Right cardiac atrium (tissue), 5 donors: ENCODE measurements around the gene NEMP2. TPM values are rescaled to one million over a fixed set of nuclear protein-coding genes. Genes with fewer than 3 reads are reported as not detected.
"Not testable (repeated sequence)": the region's sequence is repeated elsewhere in the genome, so short reads cannot be mapped to it uniquely, and the experiment has no call there.

Experiments
- ATAC-seq, 2 donors: fragments of 200-7000 bp; cut with Tn5 transposase; one replicate each; pipeline versions ENCODE4 v1.8.0 to v1.9.1; 2020; ENCODE audit warnings: moderate library complexity in 2 of 2, mild to moderate bottlenecking in 1 of 2
- DNase-seq, 3 donors: peaks; one replicate each; pipeline ENCODE4 v3.0.0-alpha.2; 2020
- H3K27ac ChIP-seq: one replicate; pipeline ENCODE4 v1.5.1; 2013; ENCODE audit warnings: mild to moderate bottlenecking, low read length, control low read depth, moderate library complexity
- H3K27me3 ChIP-seq: one replicate; pipeline ENCODE4 v1.6.1; 2013; ENCODE audit not compliant: control insufficient read depth, insufficient read depth
- H3K4me1 ChIP-seq: one replicate; pipeline ENCODE4 v1.6.1; 2013; ENCODE audit warnings: low read length; ENCODE audit not compliant: control insufficient read depth, insufficient read depth
- H3K4me3 ChIP-seq: one replicate; pipeline ENCODE4 v1.5.1; 2013; ENCODE audit warnings: low read length, control low read depth
- H3K9me3 ChIP-seq: one replicate; pipeline ENCODE4 v1.6.1; 2013; ENCODE audit warnings: low read length; ENCODE audit not compliant: control insufficient read depth
- WGBS: extraction: QIAGEN DNeasy Blood & Tissue Kit; methylation state at CpG from one replicate; pipeline ENCODE4 v1.1.7; 2013; 5-methylcytosine and 5-hydroxymethylcytosine counted together
- intact Hi-C, 4 donors: fragments of 100-400 bp; cut with DNase I; formaldehyde crosslinking; loops; one replicate each; pipeline versions ENCODE4 v1.11.0 to v1.14.0; 2022 to 2023
- polyA plus RNA-seq: library from polyadenylated mRNA; stranded (reverse); fragments of 200-250 nt; gene quantifications from one replicate; pipeline ENCODE4 v1.2.3, GENCODE V29; 2013
- total RNA-seq, 4 donors: library from RNA; stranded (reverse); fragmentation: NEBNext Ultra II Directional; extraction: Animal tissue kit (Norgen Biotek cat#: 25700); gene quantifications; one replicate each; pipeline ENCODE4 v1.2.1, GENCODE V29; 2021
- donor health status: healthy with polysubstance abuse.
- donor health status: DM: no; HTN: yes; CAD: no.
- donor health status: DM: no; HTN: no; CAD: no.
- donor health status: DM: no; HTN: yes; CAD: no; lungs with severe emphysema.
- donor health status: DM: yes; HTN: yes; CAD: no.

Gene NEMP2
- total and polyA plus RNA-seq, 5 donors, result 0.84 to 8.9 (median 5.4) TPM

- H3K4me1 ChIP-seq, result peaks cover 6% of the 10 kb centered on the region
- peak in 1 of 2 donors; percentile 10 for ATAC-seq
- H3K9me3 ChIP-seq, result no peaks in the 10 kb centered on the region
- no peak overlapping the region for H3K4me3 ChIP-seq
- intact Hi-C loops, result no loop called here
- DNase-seq, result no peak
- H3K27ac ChIP-seq, result no peak overlapping the region
- H3K27me3 ChIP-seq, result no peaks in the 10 kb centered on the region
- 78% methylated on average over 4 of the region's 4 CpGs for WGBS
Measured at GRCh38 chr2:190526105-190526750, 8.3 kb downstream of the NEMP2 start.

DNA sequence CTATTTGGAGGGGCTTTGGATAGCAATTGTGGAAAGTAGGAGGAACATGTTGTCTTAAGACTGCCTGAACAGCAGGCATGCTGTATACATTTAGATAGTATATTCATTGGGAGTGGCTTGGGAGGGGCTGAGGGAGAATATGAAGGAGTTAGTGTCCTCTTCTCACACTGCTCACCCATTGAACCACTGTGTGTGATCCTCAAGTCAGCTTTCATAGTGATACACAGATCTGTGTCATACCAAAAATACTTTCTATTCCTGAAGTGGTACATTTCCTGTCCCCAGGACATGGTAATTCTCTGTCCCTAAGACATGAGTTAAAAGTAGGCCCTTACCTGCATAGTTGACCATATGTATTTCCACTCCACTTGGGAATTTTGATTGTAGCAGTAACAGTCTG lies 9.6 kb downstream of the NEMP2 start:
- DNase-seq, result no peak

GRCh38 chr2:190519975-190520767 lies 14.4 kb downstream of the NEMP2 start:
- intact Hi-C loops, result loop anchor here in 1 of 4 donors (5.0 kb wide), 1 partner anchor 282 kb away; no protein-coding TSS in a partner anchor
- 85% methylated on average over 1 of the region's 1 CpG for WGBS
- ATAC-seq (no peak), DNase-seq (no peak)
- H3K27ac ChIP-seq, result no peak overlapping the region
- no peaks in the 10 kb centered on the region for H3K27me3 ChIP-seq
- H3K4me1 ChIP-seq, result no peaks in the 10 kb centered on the region
- H3K9me3 ChIP-seq, result no peaks in the 10 kb centered on the region
- H3K4me3 ChIP-seq, result no peak overlapping the region

More for the DNA sequence above, 9.6 kb downstream of the NEMP2 start:
- Histone ChIP-seq H3K9me3 (no peaks in the 10 kb centered on the region), H3K4me1 (no peaks in the 10 kb centered on the region), H3K27me3 (no peaks in the 10 kb centered on the region), H3K27ac (no peak overlapping the region), H3K4me3 (no peak overlapping the region)
- no peak for ATAC-seq
- intact Hi-C loops, result loop anchor here in 1 of 4 donors (5.0 kb wide), 1 partner anchor 277 kb away; no protein-coding TSS in a partner anchor

DNA sequence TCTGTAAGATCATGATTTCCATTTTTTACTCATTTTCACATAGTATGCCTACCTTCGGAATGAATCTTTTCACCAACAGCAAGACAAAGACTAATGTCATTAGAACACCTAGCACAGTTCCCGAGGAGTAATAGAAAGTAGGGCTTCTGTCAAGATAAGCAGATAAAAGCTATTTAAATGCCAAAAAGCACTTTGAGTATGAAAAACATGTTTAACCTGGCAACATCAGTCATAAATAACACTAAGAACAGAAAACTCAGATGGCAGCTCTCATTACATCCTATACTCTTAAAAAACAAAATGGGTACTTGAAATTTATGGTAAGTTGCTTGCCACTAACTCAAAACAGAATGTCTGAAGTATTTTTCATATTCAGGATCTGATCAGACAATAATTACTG lies 17.1 kb downstream of the NEMP2 start:
- Histone ChIP-seq H3K27me3 (no peaks in the 10 kb centered on the region), H3K4me1 (no peaks in the 10 kb centered on the region), H3K9me3 (no peaks in the 10 kb centered on the region), H3K4me3 (no peak overlapping the region), H3K27ac (no peak overlapping the region)
- 92% methylated on average over 2 of the region's 2 CpGs for whole genome bisulfite sequencing
- DNase-seq (no peak), ATAC-seq (no peak)
- intact Hi-C loops, result no loop called here

- intact Hi-C loops, result no loop called here
- DNase-seq (no peak), ATAC-seq (no peak)
- no peak overlapping the region for H3K27ac ChIP-seq
- H3K4me3 ChIP-seq, result no peak overlapping the region
- 86% methylated on average over 1 of the region's 1 CpG for WGBS
- no peaks in the 10 kb centered on the region for H3K27me3 ChIP-seq
- H3K4me1 ChIP-seq, result no peaks in the 10 kb centered on the region
- H3K9me3 ChIP-seq, result no peaks in the 10 kb centered on the region
Measured at GRCh38 chr2:190515687-190516086, 18.8 kb downstream of the NEMP2 start.

GRCh38 chr2:190514676-190515075 lies 19.8 kb downstream of the NEMP2 start:
- Histone ChIP-seq H3K9me3 (no peaks in the 10 kb centered on the region), H3K27me3 (no peaks in the 10 kb centered on the region), H3K27ac (no peak overlapping the region), H3K4me1 (no peaks in the 10 kb centered on the region), H3K4me3 (no peak overlapping the region)
- no peak for DNase-seq
- intact Hi-C loops, result no loop called here
- no peak for ATAC-seq
- WGBS, result 97% methylated on average over 1 of the region's 1 CpG

- Histone ChIP-seq H3K27me3 (no peaks in the 10 kb centered on the region), H3K27ac (no peak overlapping the region), H3K4me3 (no peak overlapping the region), H3K9me3 (no peaks in the 10 kb centered on the region), H3K4me1 (no peaks in the 10 kb centered on the region)
- 90% methylated on average over 2 of the region's 2 CpGs for WGBS
- intact Hi-C loops, result no loop called here
- ATAC-seq, result no peak
- no peak for DNase-seq
Measured at GRCh38 chr2:190513877-190514276, 20.6 kb downstream of the NEMP2 start.

GRCh38 chr2:190512539-190513095 lies 21.9 kb downstream of the NEMP2 start:
- Histone ChIP-seq H3K4me3 (no peak overlapping the region), H3K9me3 (no peaks in the 10 kb centered on the region), H3K4me1 (no peaks in the 10 kb centered on the region), H3K27ac (no peak overlapping the region), H3K27me3 (no peaks in the 10 kb centered on the region)
- WGBS, result 71% methylated on average over 5 of the region's 5 CpGs
- peak; percentile 16 to 34 for ATAC-seq
- peak in 1 of 3 donors; percentile 48 for DNase-seq
- intact Hi-C loops, result no loop called here

GRCh38 chr2:190511104-190511503 lies 23.4 kb downstream of the NEMP2 start:
- intact Hi-C loops, result no loop called here
- ATAC-seq, result no peak
- WGBS, result 55% methylated on average over 2 of the region's 2 CpGs

DNA sequence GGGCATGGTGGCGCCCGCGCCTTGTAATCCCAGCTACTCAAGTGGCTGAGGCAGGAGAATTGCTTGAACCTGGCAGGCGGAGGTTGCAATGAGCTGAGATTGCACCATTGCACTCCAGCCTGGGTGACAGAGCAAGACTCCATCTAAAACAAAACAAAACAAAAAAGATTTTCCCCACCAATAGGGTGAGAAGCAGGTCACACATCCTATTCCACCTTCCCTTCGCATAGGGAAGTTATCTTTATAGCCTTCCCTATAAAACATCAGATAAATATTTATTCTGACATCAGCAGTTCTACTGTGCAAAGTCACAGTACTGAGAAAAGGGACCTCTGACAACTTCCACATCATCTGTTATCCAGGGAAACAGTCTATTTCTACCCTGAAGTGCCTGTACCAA lies 24.6 kb downstream of the NEMP2 start:
- not testable (repeated sequence) for H3K27ac ChIP-seq, H3K9me3 ChIP-seq, ATAC-seq, H3K4me1 ChIP-seq, H3K27me3 ChIP-seq, DNase-seq, H3K4me3 ChIP-seq
- intact Hi-C loops, result loop anchor here in 3 of 4 donors (5.0 to 10.0 kb wide), 2 partner anchors 105 to 123 kb away; partner anchors contain the start of gene MFSD6 (in 2 of the 3)
- WGBS, result 91% methylated on average over 5 of the region's 5 CpGs

More at GRCh38 chr2:190511104-190511503, 23.4 kb downstream of the NEMP2 start:
- H3K27ac ChIP-seq, result no peak overlapping the region
- no peak overlapping the region for H3K4me3 ChIP-seq
- DNase-seq, result no peak
- no peaks in the 10 kb centered on the region for H3K9me3 ChIP-seq
- H3K4me1 ChIP-seq, result no peaks in the 10 kb centered on the region
- H3K27me3 ChIP-seq, result no peaks in the 10 kb centered on the region

DNA sequence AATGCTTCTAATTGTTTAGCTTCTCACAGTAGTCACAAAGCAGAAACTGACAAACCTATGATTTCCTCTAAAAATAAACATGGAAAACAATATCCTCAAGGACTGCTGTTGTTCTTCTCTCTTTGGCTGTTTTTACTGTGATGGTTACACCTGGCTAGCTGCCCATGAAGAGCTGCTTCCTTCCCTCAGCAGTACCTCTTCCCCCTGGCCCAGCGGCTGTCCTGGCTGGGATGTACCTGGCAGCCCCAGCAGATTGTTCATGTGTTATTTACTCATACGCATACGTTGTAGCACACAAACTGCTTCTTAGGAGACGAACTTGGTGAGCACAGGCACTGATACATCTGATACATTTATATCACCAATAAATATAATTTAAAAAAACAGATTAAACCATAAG lies 27.4 kb downstream of the NEMP2 start:
- H3K27me3 ChIP-seq, result no peaks in the 10 kb centered on the region
- no peak for DNase-seq
- WGBS, result 59% methylated on average over 4 of the region's 4 CpGs
- H3K27ac ChIP-seq, result no peak overlapping the region
- ATAC-seq, result no peak
- intact Hi-C loops, result loop anchor here in 3 of 4 donors (5.0 to 10.0 kb wide), 2 partner anchors 102 to 120 kb away; partner anchors contain the start of gene MFSD6 (in 2 of the 3)
- H3K4me1 ChIP-seq, result no peaks in the 10 kb centered on the region
- H3K4me3 ChIP-seq, result no peak overlapping the region
- no peaks in the 10 kb centered on the region for H3K9me3 ChIP-seq
